NCI-H1436 (cell line): ENCODE results near the gene SRP68.

Experiments
- DNase-seq: peaks from one replicate; lab custom pipeline; 2025; lab: John Stamatoyannopoulos, UW

The SRP68 gene

GRCh38 chr17:76017481-76018339 is 54.6 kb downstream of the SRP68 start:
- no peak for DNase-seq

- DNase-seq: peak; percentile 84
Observed at GRCh38 chr17:76014925-76015261, 57.4 kb downstream of the SRP68 start.

GRCh38 chr17:76014100-76014924 is 58.0 kb downstream of the SRP68 start:
- peak; percentile 92 for DNase-seq

GRCh38 chr17:76013377-76013932 is 58.9 kb downstream of the SRP68 start:
- no peak for DNase-seq

GRCh38 chr17:76011951-76012350 is 60.4 kb downstream of the SRP68 start:
- DNase-seq: no peak

GRCh38 chr17:76009969-76010661 is 62.2 kb downstream of the SRP68 start:
- DNase-seq: no peak

GRCh38 chr17:76009447-76009846 is 62.9 kb downstream of the SRP68 start:
- DNase-seq: no peak

GRCh38 chr17:76008630-76009425 is 63.5 kb downstream of the SRP68 start:
- no peak for DNase-seq

GRCh38 chr17:76008208-76008607 is 64.1 kb downstream of the SRP68 start:
- DNase-seq: no peak

GRCh38 chr17:76007850-76008165 is 64.5 kb downstream of the SRP68 start:
- no peak for DNase-seq

- DNase-seq: no peak
Observed at GRCh38 chr17:76007131-76007849, 65.0 kb downstream of the SRP68 start.

- DNase-seq: peak; percentile 77
Observed at GRCh38 chr17:76005263-76006149, 66.8 kb downstream of the SRP68 start.

- DNase-seq: no peak
Observed at GRCh38 chr17:76004750-76005262, 67.5 kb downstream of the SRP68 start.

GRCh38 chr17:76003915-76004314 is 68.4 kb downstream of the SRP68 start:
- DNase-seq: no peak

- no peak for DNase-seq
Observed at GRCh38 chr17:76002100-76002499, 70.2 kb downstream of the SRP68 start.

GRCh38 chr17:76000755-76001521 is 71.4 kb downstream of the SRP68 start, which contains the start of gene CDK3:
Gene CDK3 (plus strand): TSS chr17:76000855. CDS start chr17:76001426, 571 bp downstream.
- no peak for DNase-seq

- peak; percentile 55 for DNase-seq
Observed at GRCh38 chr17:76000016-76000754, 72.1 kb downstream of the SRP68 start.

- DNase-seq: no peak
Observed at GRCh38 chr17:75998327-75998795, 74.0 kb downstream of the SRP68 start.
